H9 (cell line): ENCODE measurements around the gene ATP1A2. TPM values are rescaled to one million over a fixed set of nuclear protein-coding genes. Genes with fewer than 3 reads are reported as not detected.

Source experiments
- DNase-seq: peaks from one replicate; pipeline ENCODE4 v3.0.0-alpha.2; 2017
- H2AFZ ChIP-seq: one replicate; pipeline ENCODE4 v1.6.1; 2013; ENCODE audit warnings: mild to moderate bottlenecking, low read length, control low read depth, moderate library complexity
- H2AK5ac ChIP-seq: 2 replicates; pipeline ENCODE4 v1.6.1; 2013; ENCODE audit warnings: low read length, control low read depth, mixed read lengths; ENCODE audit not compliant: insufficient read length
- H2BK120ac ChIP-seq: one replicate; pipeline ENCODE4 v1.6.1; 2013; ENCODE audit warnings: low read depth, mild to moderate bottlenecking, low read length, control low read depth, inconsistent platforms; ENCODE audit not compliant: poor library complexity, severe bottlenecking
- H2BK12ac ChIP-seq: 2 replicates; pipeline ENCODE4 v1.6.1; 2013; ENCODE audit warnings: low read length, control low read depth, mixed read lengths, low read depth; ENCODE audit not compliant: insufficient read length
- H2BK15ac ChIP-seq: 2 replicates; pipeline ENCODE4 v1.6.1; 2013; ENCODE audit warnings: low read depth, low read length, control low read depth
- H2BK20ac ChIP-seq: one replicate; pipeline ENCODE4 v1.6.1; 2013; ENCODE audit warnings: low read depth, mild to moderate bottlenecking, low read length, control low read depth, inconsistent platforms; ENCODE audit not compliant: poor library complexity, severe bottlenecking
- H2BK5ac ChIP-seq: 2 replicates; pipeline ENCODE4 v1.6.1; 2013; ENCODE audit warnings: low read length, control low read depth, mixed read lengths; ENCODE audit not compliant: insufficient read length
- H3K14ac ChIP-seq: 2 replicates; pipeline ENCODE4 v1.6.1; 2013; ENCODE audit warnings: low read length, control low read depth; ENCODE audit not compliant: insufficient read depth
- H3K18ac ChIP-seq: 2 replicates; pipeline ENCODE4 v1.6.1; 2013; ENCODE audit warnings: low read depth, mild to moderate bottlenecking, mixed read lengths, low read length, control low read depth; ENCODE audit not compliant: insufficient read length
- H3K23ac ChIP-seq: 2 replicates; pipeline ENCODE4 v1.6.1; 2013; ENCODE audit warnings: low read length, control low read depth, mixed read lengths, low read depth; ENCODE audit not compliant: insufficient read length
- H3K23me2 ChIP-seq: 2 replicates; pipeline ENCODE4 v1.6.1; 2013; ENCODE audit warnings: low read depth, mild to moderate bottlenecking, mixed read lengths, low read length, control low read depth; ENCODE audit not compliant: insufficient read length, poor library complexity, severe bottlenecking
- H3K27ac ChIP-seq: 2 replicates; pipeline ENCODE4 v1.5.1; 2013; ENCODE audit warnings: low read length, control low read depth, mixed read lengths, low read depth; ENCODE audit not compliant: insufficient read length
- H3K27me3 ChIP-seq: 2 replicates; pipeline ENCODE4 v1.6.1; 2013; ENCODE audit warnings: low read length, control low read depth, inconsistent platforms; ENCODE audit not compliant: insufficient read depth
- H3K4ac ChIP-seq: 2 replicates; pipeline ENCODE4 v1.6.1; 2013; ENCODE audit warnings: low read depth, mild to moderate bottlenecking, control low read depth, inconsistent platforms, low read length, moderate library complexity
- H3K4me1 ChIP-seq: 2 replicates; pipeline ENCODE4 v1.6.1; 2013; ENCODE audit warnings: low read length, control low read depth, inconsistent platforms; ENCODE audit not compliant: insufficient read depth
- H3K4me2 ChIP-seq: 2 replicates; pipeline ENCODE4 v1.6.1; 2013; ENCODE audit warnings: low read length, control low read depth, mixed read lengths; ENCODE audit not compliant: insufficient read length, insufficient read depth
- H3K56ac ChIP-seq: 2 replicates; pipeline ENCODE4 v1.6.1; 2013; ENCODE audit warnings: low read depth, mild to moderate bottlenecking, mixed read lengths, low read length, control low read depth; ENCODE audit not compliant: insufficient read length
- H3K79me1 ChIP-seq: 2 replicates; pipeline ENCODE4 v1.6.1; 2013; ENCODE audit warnings: low read depth, mild to moderate bottlenecking, moderate library complexity, low read length, control low read depth, inconsistent platforms; ENCODE audit not compliant: insufficient read depth, poor library complexity, severe bottlenecking
- H3K79me2 ChIP-seq: 2 replicates; pipeline ENCODE4 v1.6.1; 2013; ENCODE audit warnings: low read length, control low read depth, inconsistent platforms; ENCODE audit not compliant: insufficient read depth
- H3K9ac ChIP-seq: 2 replicates; pipeline ENCODE4 v1.6.1; 2013; ENCODE audit warnings: low read length, control low read depth, mixed read lengths; ENCODE audit not compliant: insufficient read length; ENCODE audit errors: extremely low read depth
- H3K9me3 ChIP-seq: one replicate; pipeline ENCODE4 v1.6.1; 2013; ENCODE audit warnings: low read depth, low read length, inconsistent platforms; ENCODE audit not compliant: control insufficient read depth
- H3T11ph ChIP-seq: one replicate; pipeline ENCODE4 v1.6.1; 2013; ENCODE audit warnings: mild to moderate bottlenecking, low read length, control low read depth, inconsistent platforms
- H4K20me1 ChIP-seq: one replicate; pipeline ENCODE4 v1.6.1; 2013; ENCODE audit not compliant: control insufficient read depth, insufficient read length, insufficient read depth
- H4K5ac ChIP-seq: 2 replicates; pipeline ENCODE4 v1.6.1; 2013; ENCODE audit warnings: low read depth, mild to moderate bottlenecking, mixed read lengths, low read length, control low read depth; ENCODE audit not compliant: insufficient read length
- H4K8ac ChIP-seq: replicated peaks from 2 replicates; pipeline ENCODE4 v1.6.1; 2013; ENCODE audit warnings: low read length, control low read depth, mixed read lengths, low read depth; ENCODE audit not compliant: insufficient read length
- H4K91ac ChIP-seq: 2 replicates; pipeline ENCODE4 v1.6.1; 2013; ENCODE audit warnings: low read depth, mild to moderate bottlenecking, moderate library complexity, mixed read lengths, low read length, control low read depth; ENCODE audit not compliant: insufficient read length
- H3K27ac Mint-ChIP-seq, 3 experiments: 2 replicates in 2 of 3; 3 replicates in 1 of 3; pipeline ENCODE4 v1.8.0; 2020 to 2021; ENCODE audit warnings: mixed read lengths in 3 of 3, mild to moderate bottlenecking in 1 of 3, moderate library complexity in 1 of 3
- H3K27me3 Mint-ChIP-seq: 2 replicates; pipeline ENCODE4 v1.8.0; 2021; ENCODE audit warnings: low read depth, mild to moderate bottlenecking, moderate library complexity, mixed read lengths
- H3K36me3 Mint-ChIP-seq, 3 experiments: 2 replicates in 2 of 3; 3 replicates in 1 of 3; pipeline ENCODE4 v1.8.0; 2020 to 2021; ENCODE audit warnings: low read depth in 3 of 3, mixed read lengths in 3 of 3; ENCODE audit not compliant: insufficient read depth in 1 of 3
- H3K4me1 Mint-ChIP-seq, 2 experiments: 2 replicates each; pipeline ENCODE4 v1.8.0; 2020; ENCODE audit warnings: mixed read lengths in 2 of 2
- H3K4me3 Mint-ChIP-seq, 2 experiments: 2 replicates in 1 of 2; 3 replicates in 1 of 2; pipeline ENCODE4 v1.8.0; 2020 to 2021; ENCODE audit warnings: mild to moderate bottlenecking in 2 of 2, mixed read lengths in 2 of 2, moderate library complexity in 1 of 2
- H3K9me3 Mint-ChIP-seq, 2 experiments: 2 replicates in 1 of 2; 3 replicates in 1 of 2; pipeline ENCODE4 v1.8.0; 2020; ENCODE audit warnings: mild to moderate bottlenecking in 2 of 2, mixed read lengths in 2 of 2, moderate library complexity in 1 of 2
- WGBS: extraction: QIAGEN DNeasy Blood & Tissue Kit; methylation state at CpG from one replicate; pipeline ENCODE4 v1.1.7; 2013; ENCODE audit warnings: missing lambda C conversion rate, low lambda C conversion rate, mixed read lengths; ENCODE audit not compliant: insufficient read length; ENCODE audit errors: extremely low coverage; 5-methylcytosine and 5-hydroxymethylcytosine counted together
- total RNA-seq: library from RNA; stranded (reverse); gene quantifications from 2 replicates; pipeline ENCODE4 v1.2.1, GENCODE V29; 2021
- TF ChIP-seq, protein P1 (sequence below): fragments of 200-600 bp; sonication (generic); conservative IDR thresholded peaks from 3 replicates; pipeline ENCODE4 v1.8.0; 2021; ENCODE audit warnings: antibody characterized with exemption, mild to moderate bottlenecking

The ATP1A2 gene
- total RNA-seq, 1 experiment from 2014 or later: 3.0 TPM

GRCh38 chr1:160148121-160148520, 32.6 kb downstream of the ATP1A2 start:
- H3K14ac ChIP-seq: no peak overlapping the region
- H4K20me1 ChIP-seq: no peaks in the 10 kb centered on the region
- no peak overlapping the region for H3K18ac ChIP-seq
- no peak overlapping the region for H2BK5ac ChIP-seq
- no peak overlapping the region for H3K56ac ChIP-seq
- H4K8ac ChIP-seq: no peak overlapping the region
- no peak overlapping the region for H2BK12ac ChIP-seq
- H3K4me1 ChIP-seq: no peaks in the 10 kb centered on the region; the same call in 1 of the 2 replicates
- no peaks in the 10 kb centered on the region for H3K9me3 ChIP-seq
- H2BK20ac ChIP-seq: no peak overlapping the region
- no peaks in the 10 kb centered on the region for H3K79me1 ChIP-seq
- H3K23me2 ChIP-seq: no peaks in the 10 kb centered on the region
- no peak overlapping the region for H3K4me2 ChIP-seq
- Mint-ChIP-seq H3K36me3 (no peaks in the 10 kb centered on the region), H3K27me3 (peaks cover 6% of the 10 kb centered on the region), H3K4me1 (peaks cover 3 to 13% of the 10 kb centered on the region in 2 experiments; a peak in 3 of 4 replicates), H3K27ac (no peak overlapping the region), H3K4me3 (no peak overlapping the region), H3K9me3 (no peaks in the 10 kb centered on the region)
- H2BK15ac ChIP-seq: no peak overlapping the region
- H2AFZ ChIP-seq: no peak overlapping the region
- H3K27me3 ChIP-seq: no peaks in the 10 kb centered on the region
- H4K91ac ChIP-seq: no peak overlapping the region
- DNase-seq: no peak
- no peak overlapping the region for H3K9ac ChIP-seq
- H3K27ac ChIP-seq: no peak overlapping the region
- TF ChIP-seq, protein P1, sequence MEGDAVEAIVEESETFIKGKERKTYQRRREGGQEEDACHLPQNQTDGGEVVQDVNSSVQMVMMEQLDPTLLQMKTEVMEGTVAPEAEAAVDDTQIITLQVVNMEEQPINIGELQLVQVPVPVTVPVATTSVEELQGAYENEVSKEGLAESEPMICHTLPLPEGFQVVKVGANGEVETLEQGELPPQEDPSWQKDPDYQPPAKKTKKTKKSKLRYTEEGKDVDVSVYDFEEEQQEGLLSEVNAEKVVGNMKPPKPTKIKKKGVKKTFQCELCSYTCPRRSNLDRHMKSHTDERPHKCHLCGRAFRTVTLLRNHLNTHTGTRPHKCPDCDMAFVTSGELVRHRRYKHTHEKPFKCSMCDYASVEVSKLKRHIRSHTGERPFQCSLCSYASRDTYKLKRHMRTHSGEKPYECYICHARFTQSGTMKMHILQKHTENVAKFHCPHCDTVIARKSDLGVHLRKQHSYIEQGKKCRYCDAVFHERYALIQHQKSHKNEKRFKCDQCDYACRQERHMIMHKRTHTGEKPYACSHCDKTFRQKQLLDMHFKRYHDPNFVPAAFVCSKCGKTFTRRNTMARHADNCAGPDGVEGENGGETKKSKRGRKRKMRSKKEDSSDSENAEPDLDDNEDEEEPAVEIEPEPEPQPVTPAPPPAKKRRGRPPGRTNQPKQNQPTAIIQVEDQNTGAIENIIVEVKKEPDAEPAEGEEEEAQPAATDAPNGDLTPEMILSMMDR: no peak
- H2BK120ac ChIP-seq: no peak overlapping the region
- H3K79me2 ChIP-seq: no peaks in the 10 kb centered on the region
- H2AK5ac ChIP-seq: no peak overlapping the region
- no peak overlapping the region for H3K4ac ChIP-seq
- no CpG with 5 or more reads among the region's 3 CpGs for WGBS
- no peak overlapping the region for H3T11ph ChIP-seq
- no peak overlapping the region for H3K23ac ChIP-seq
- H4K5ac ChIP-seq: no peak overlapping the region
